ENCODE results near the gene ZNF154. TPM values are rescaled to one million over a fixed set of nuclear protein-coding genes. Genes with fewer than 3 reads are reported as not detected.
"Not testable (repeated sequence)": the region's sequence is repeated elsewhere in the genome, so short reads cannot be mapped to it uniquely, and the experiment has no call there.

The ZNF154 gene
- total and polyA plus RNA-seq, 2 experiments from 2014 or later: 2.2 to 2.6 TPM

- H3K9ac ChIP-seq: peak overlapping the region; percentile 88
- in situ Hi-C loops (cut with MboI): no loop called here
- no peak overlapping the region for H3K27ac ChIP-seq
- no peak for DNase-seq
- no peaks in the 10 kb centered on the region for H3F3A ChIP-seq (ENCODE audit: insufficient read depth)
- peaks cover 62% of the 10 kb centered on the region for H3K79me2 ChIP-seq (ENCODE audit: insufficient read depth)
- H3K9me3 ChIP-seq (ENCODE audit: low read depth): no peaks in the 10 kb centered on the region
- peaks cover 28% of the 10 kb centered on the region for H3K36me3 ChIP-seq (ENCODE audit: low read depth)
- no peaks in the 10 kb centered on the region for H3K9me2 ChIP-seq (ENCODE audit: insufficient read depth)
- H3K4me2 ChIP-seq (ENCODE audit: unreplicated experiment): peak overlapping the region; percentile 91
- H3K4me3 ChIP-seq: peak overlapping the region; percentile 88
- TF ChIP-seq EZH2 (IDR thresholded peaks at IDR 0.05; ENCODE audit: insufficient read depth, poor library complexity, severe bottlenecking): no peak
- no peak for TF ChIP-seq EZH2phosphoT487 (IDR thresholded peaks at IDR 0.05; ENCODE audit: insufficient read depth, low read depth)
- H3K27me3 ChIP-seq (replicated peaks; ENCODE audit: insufficient read depth): no peaks in the 10 kb centered on the region
- WGBS, 2 experiments (ENCODE audit: low coverage in 1 of 2, low lambda C conversion rate in 2 of 2, missing lambda C conversion rate in 2 of 2): 98 to 99% methylated on average over 3 of the region's 3 CpGs
- peaks cover 9% of the 10 kb centered on the region; the same call in 1 of the 2 replicates for H4K20me1 ChIP-seq (ENCODE audit: insufficient read depth)
- H3K4me1 ChIP-seq (ENCODE audit: insufficient read depth): peaks cover 14% of the 10 kb centered on the region
- H2AFZ ChIP-seq: no peak overlapping the region
Measured at GRCh38 chr19:57748029-57748428, 39.0 kb upstream of the ZNF154 start.

- Histone ChIP-seq H3K27me3 (replicated peaks; ENCODE audit: insufficient read depth) (no peaks in the 10 kb centered on the region), H3K9ac (peak overlapping the region; percentile 88), H3K4me2 (ENCODE audit: unreplicated experiment) (peak overlapping the region; percentile 91), H3K36me3 (ENCODE audit: low read depth) (peaks cover 22% of the 10 kb centered on the region), H4K20me1 (ENCODE audit: insufficient read depth) (peaks cover 5% of the 10 kb centered on the region; the same call in 1 of the 2 replicates), H3K79me2 (ENCODE audit: insufficient read depth) (peaks cover 56% of the 10 kb centered on the region), H3F3A (ENCODE audit: insufficient read depth) (no peaks in the 10 kb centered on the region), H3K4me1 (ENCODE audit: insufficient read depth) (peaks cover 14% of the 10 kb centered on the region), H3K9me3 (ENCODE audit: low read depth) (no peaks in the 10 kb centered on the region), H3K9me2 (ENCODE audit: insufficient read depth) (no peaks in the 10 kb centered on the region), H3K27ac (no peak overlapping the region), H3K4me3 (peak overlapping the region; percentile 88), H2AFZ (peak overlapping the region; percentile 95)
- peak; percentile 16 for DNase-seq
- in situ Hi-C loops (cut with MboI): no loop called here
- no peak for TF ChIP-seq EZH2 (IDR thresholded peaks at IDR 0.05; ENCODE audit: insufficient read depth, poor library complexity, severe bottlenecking)
- no peak for TF ChIP-seq EZH2phosphoT487 (IDR thresholded peaks at IDR 0.05; ENCODE audit: insufficient read depth, low read depth)
- 52 to 57% methylated on average over 6 of the region's 6 CpGs for WGBS, 2 experiments (ENCODE audit: low coverage in 1 of 2, low lambda C conversion rate in 2 of 2, missing lambda C conversion rate in 2 of 2)
Measured at GRCh38 chr19:57747472-57747807, 38.4 kb upstream of the ZNF154 start.

GRCh38 chr19:57746580-57747471 lies 37.8 kb upstream of the ZNF154 start, which contains the start of gene ZNF776:
Gene ZNF776, plus strand, starts transcription at chr19:57746815. Its CDS starts 244 bp downstream, at chr19:57747059.
- Histone ChIP-seq H3K36me3 (ENCODE audit: low read depth) (0 out of 2 replicates have a peak, but pooled peaks cover 17% of the 10 kb centered on the region), H3K79me2 (ENCODE audit: insufficient read depth) (peaks cover 50% of the 10 kb centered on the region), H3K4me2 (ENCODE audit: unreplicated experiment) (peak within 1 kb of the TSS; percentile 91), H3K9me2 (ENCODE audit: insufficient read depth) (no peaks in the 10 kb centered on the region), H3K27ac (peak within 1 kb of the TSS; percentile 34), H3K27me3 (replicated peaks; ENCODE audit: insufficient read depth) (no peaks in the 10 kb centered on the region), H3F3A (ENCODE audit: insufficient read depth) (no peaks in the 10 kb centered on the region), H4K20me1 (ENCODE audit: insufficient read depth) (peaks cover 4% of the 10 kb centered on the region; the same call in 1 of the 2 replicates), H3K9me3 (ENCODE audit: low read depth) (no peaks in the 10 kb centered on the region), H3K4me3 (peak within 1 kb of the TSS; percentile 88), H2AFZ (peak within 1 kb of the TSS; percentile 95), H3K4me1 (ENCODE audit: insufficient read depth) (peaks cover 14% of the 10 kb centered on the region), H3K9ac (peak within 1 kb of the TSS; percentile 88)
- in situ Hi-C loops (cut with MboI): no loop called here
- WGBS, 2 experiments (ENCODE audit: low coverage in 1 of 2, low lambda C conversion rate in 2 of 2, missing lambda C conversion rate in 2 of 2): 3 to 4% methylated on average over 50 to 51 of the region's 51 CpGs
- peak; percentile 96 for DNase-seq
- TF ChIP-seq EZH2phosphoT487 (IDR thresholded peaks at IDR 0.05; ENCODE audit: insufficient read depth, low read depth): no peak
- no peak for TF ChIP-seq EZH2 (IDR thresholded peaks at IDR 0.05; ENCODE audit: insufficient read depth, poor library complexity, severe bottlenecking)

GRCh38 chr19:57738770-57739169 lies 29.8 kb upstream of the ZNF154 start:
- H3K4me2 ChIP-seq (ENCODE audit: unreplicated experiment); H3K36me3 ChIP-seq (ENCODE audit: low read depth); H4K20me1 ChIP-seq (ENCODE audit: insufficient read depth); H3K9me2 ChIP-seq (ENCODE audit: insufficient read depth); H3K9ac ChIP-seq; in situ Hi-C loops (cut with MboI); H3K4me1 ChIP-seq (ENCODE audit: insufficient read depth); H3F3A ChIP-seq (ENCODE audit: insufficient read depth); H3K79me2 ChIP-seq (ENCODE audit: insufficient read depth); H3K9me3 ChIP-seq (ENCODE audit: low read depth); H3K4me3 ChIP-seq; DNase-seq; H3K27ac ChIP-seq; H3K27me3 ChIP-seq (replicated peaks; ENCODE audit: insufficient read depth): not testable (repeated sequence)
- WGBS, 2 experiments (ENCODE audit: low coverage in 1 of 2, low lambda C conversion rate in 2 of 2, missing lambda C conversion rate in 2 of 2): 95 to 97% methylated on average over 7 of the region's 7 CpGs
- H2AFZ ChIP-seq: peak overlapping the region; percentile 78

GRCh38 chr19:57738320-57738719 lies 29.3 kb upstream of the ZNF154 start:
- H4K20me1 ChIP-seq (ENCODE audit: insufficient read depth); H3K79me2 ChIP-seq (ENCODE audit: insufficient read depth); in situ Hi-C loops (cut with MboI); H3F3A ChIP-seq (ENCODE audit: insufficient read depth); H3K9me3 ChIP-seq (ENCODE audit: low read depth); H3K4me1 ChIP-seq (ENCODE audit: insufficient read depth); H3K9me2 ChIP-seq (ENCODE audit: insufficient read depth); H3K27ac ChIP-seq; H3K4me2 ChIP-seq (ENCODE audit: unreplicated experiment); H3K27me3 ChIP-seq (replicated peaks; ENCODE audit: insufficient read depth); H3K4me3 ChIP-seq; H3K9ac ChIP-seq; H3K36me3 ChIP-seq (ENCODE audit: low read depth): not testable (repeated sequence)
- H2AFZ ChIP-seq: peak overlapping the region; percentile 78
- 1 to 5% methylated on average over 10 of the region's 10 CpGs for WGBS, 2 experiments (ENCODE audit: low coverage in 1 of 2, low lambda C conversion rate in 2 of 2, missing lambda C conversion rate in 2 of 2)
- DNase-seq: peak; percentile 71

Measured in GM23248 (cell line).